AG04449 (cell line): Measurements from ENCODE around the gene RPS6KL1.
"Not testable (repeated sequence)": the region's sequence is repeated elsewhere in the genome, so short reads cannot be mapped to it uniquely, and the experiment has no call there.

Experiments used
- CTCF ChIA-PET: fragments of 350-600 bp; formaldehyde crosslinking; extraction: SDS; loops from one replicate; lab custom pipeline; 2021; ENCODE audit warnings: antibody characterized with exemption; lab: Yijun Ruan, JAX
- POLR2A ChIA-PET: fragments of 400-600, 350-600 bp; formaldehyde crosslinking; extraction: SDS; loops from one replicate; lab custom pipeline; 2020; ENCODE audit warnings: antibody characterized with exemption, inconsistent platforms; lab: Yijun Ruan, JAX
- DNase-seq: peaks from one replicate; pipeline ENCODE4 v3.0.0-alpha.2; 2010; ENCODE audit warnings: low read depth, low spot score
- H3K4me3 ChIP-seq: 2 replicates; pipeline ENCODE4 v1.5.1; 2011; ENCODE audit warnings: low read depth, mild to moderate bottlenecking, control low read depth, low read length
- CTCF ChIP-seq: IDR thresholded peaks from one replicate; pipeline ENCODE4 v1.5.1; 2011; ENCODE audit warnings: mild to moderate bottlenecking, moderate library complexity, low read length, control low read depth, inconsistent platforms; ENCODE audit not compliant: insufficient read depth; ENCODE audit errors: missing control alignments

Gene RPS6KL1

DNA sequence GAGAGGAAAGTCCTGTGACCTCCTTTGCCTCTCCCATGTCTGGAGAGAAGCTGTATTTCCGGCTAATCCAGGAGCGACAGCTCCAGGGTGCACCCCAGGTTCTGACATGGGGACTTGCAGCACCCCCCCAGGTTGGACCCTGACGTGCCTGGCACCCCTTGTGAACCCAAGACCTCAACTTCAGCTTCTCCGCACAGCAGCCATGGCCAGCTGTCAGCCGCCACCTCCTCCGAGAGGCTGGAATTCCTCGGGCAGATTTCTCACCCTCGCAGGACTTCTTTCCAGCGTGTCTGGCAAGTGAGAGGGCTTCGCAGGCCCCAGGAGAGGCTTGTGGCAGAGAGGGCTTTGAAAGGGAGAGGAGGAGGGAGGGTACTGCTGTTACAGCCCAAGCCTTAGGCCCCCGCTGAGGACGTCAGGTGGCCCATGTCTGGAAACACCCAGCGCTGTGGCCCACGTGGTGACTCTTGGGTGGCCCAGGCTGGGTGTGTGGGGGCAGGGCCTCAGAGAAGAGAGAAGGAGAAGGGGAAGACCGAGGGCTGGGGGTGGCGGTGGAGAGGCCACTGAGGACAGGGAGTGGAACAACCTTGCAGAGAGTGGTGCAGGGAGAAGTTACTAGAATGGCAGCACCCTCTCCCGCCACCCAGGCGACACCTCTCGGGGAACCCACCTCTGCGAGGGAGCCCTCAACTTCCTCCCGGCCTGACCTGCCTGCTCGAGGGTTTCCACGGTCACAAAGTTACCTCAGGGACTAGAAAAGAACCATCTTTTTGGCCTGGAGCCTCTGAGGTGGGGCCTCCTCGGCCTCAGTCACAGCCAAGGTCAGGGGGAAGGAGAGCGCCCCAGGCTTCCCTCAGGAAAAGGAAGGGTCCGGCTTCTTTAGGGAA lies 11.7 kb upstream of the RPS6KL1 start:
- CTCF ChIA-PET = interaction anchor here (0.6 to 2.2 kb wide), 11 partner anchors 8 to 154 kb away, joined by 3 to 13 read pairs (median 3); no protein-coding TSS in a partner anchor
- no peak for TF ChIP-seq CTCF
- POLR2A ChIA-PET = no interaction called here
- no peak overlapping the region for H3K4me3 ChIP-seq
- no peak for DNase-seq

GRCh38 chr14:74934041-74934440 lies 11.0 kb upstream of the RPS6KL1 start:
- POLR2A ChIA-PET = no interaction called here
- no peak for TF ChIP-seq CTCF
- no peak for DNase-seq
- CTCF ChIA-PET = interaction anchor here (0.9 to 2.2 kb wide), 8 partner anchors 8 to 154 kb away, joined by 3 to 13 read pairs (median 3); no protein-coding TSS in a partner anchor
- H3K4me3 ChIP-seq = no peak overlapping the region

- DNase-seq, POLR2A ChIA-PET, H3K4me3 ChIP-seq: not testable (repeated sequence)
- CTCF ChIA-PET = interaction anchor here (2.1 to 2.2 kb wide), 2 partner anchors 13 to 72 kb away, joined by 6 to 12 read pairs; no protein-coding TSS in a partner anchor
These were observed 9.9 kb upstream of the RPS6KL1 start for GRCh38 chr14:74932936-74933335.

- CTCF ChIA-PET = interaction anchor here (0.6 to 4.8 kb wide), 5 partner anchors 10 to 156 kb away, joined by 3 to 42 read pairs (median 8); no protein-coding TSS in a partner anchor
- no peak for DNase-seq
- TF ChIP-seq CTCF = no peak
- H3K4me3 ChIP-seq = no peak overlapping the region
- POLR2A ChIA-PET = no interaction called here
These were observed 9.4 kb upstream of the RPS6KL1 start for GRCh38 chr14:74932401-74932901.

DNA sequence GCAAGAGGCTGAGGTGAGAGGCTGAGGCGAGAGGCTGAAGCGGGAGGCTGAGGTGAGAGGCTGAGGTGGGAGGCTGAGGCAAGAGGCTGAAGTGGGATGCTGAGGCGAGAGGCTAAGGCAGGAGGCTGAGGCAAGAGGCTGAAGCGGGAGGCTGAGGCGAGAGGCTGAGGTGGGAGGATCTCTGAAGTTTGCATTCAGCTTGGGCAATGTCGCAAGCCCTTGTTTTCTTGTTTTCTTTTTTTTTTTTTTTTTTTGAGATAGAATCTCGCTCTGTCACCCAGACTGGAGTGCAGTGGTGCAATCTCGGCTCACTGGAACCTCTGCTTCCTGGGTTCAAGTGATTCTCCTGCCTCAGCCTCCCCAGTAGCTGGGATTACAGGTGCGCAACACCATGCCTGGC lies 8.7 kb upstream of the RPS6KL1 start:
- CTCF ChIA-PET = interaction anchor here (0.6 to 4.8 kb wide), 6 partner anchors 8 to 157 kb away, joined by 3 to 42 read pairs (median 6); no protein-coding TSS in a partner anchor
- H3K4me3 ChIP-seq, DNase-seq, POLR2A ChIA-PET: not testable (repeated sequence)

- POLR2A ChIA-PET = no interaction called here
- CTCF ChIA-PET = interaction anchor here (1.0 to 4.8 kb wide), 4 partner anchors 12 to 159 kb away, joined by 3 to 42 read pairs (median 12); no protein-coding TSS in a partner anchor
- DNase-seq = no peak
- H3K4me3 ChIP-seq = no peak overlapping the region
- TF ChIP-seq CTCF = no peak
These were observed 6.2 kb upstream of the RPS6KL1 start for GRCh38 chr14:74929242-74929641.

- POLR2A ChIA-PET = no interaction called here
- H3K4me3 ChIP-seq = no peak overlapping the region
- no peak for TF ChIP-seq CTCF
- CTCF ChIA-PET = interaction anchor here (0.7 kb wide), 1 partner anchor 161 kb away, joined by 4 read pairs; no protein-coding TSS in a partner anchor
- DNase-seq = no peak
These were observed 4.2 kb upstream of the RPS6KL1 start for GRCh38 chr14:74927225-74927624.
